Measurements from ENCODE around the gene NEURL3.

The NEURL3 gene

DNA sequence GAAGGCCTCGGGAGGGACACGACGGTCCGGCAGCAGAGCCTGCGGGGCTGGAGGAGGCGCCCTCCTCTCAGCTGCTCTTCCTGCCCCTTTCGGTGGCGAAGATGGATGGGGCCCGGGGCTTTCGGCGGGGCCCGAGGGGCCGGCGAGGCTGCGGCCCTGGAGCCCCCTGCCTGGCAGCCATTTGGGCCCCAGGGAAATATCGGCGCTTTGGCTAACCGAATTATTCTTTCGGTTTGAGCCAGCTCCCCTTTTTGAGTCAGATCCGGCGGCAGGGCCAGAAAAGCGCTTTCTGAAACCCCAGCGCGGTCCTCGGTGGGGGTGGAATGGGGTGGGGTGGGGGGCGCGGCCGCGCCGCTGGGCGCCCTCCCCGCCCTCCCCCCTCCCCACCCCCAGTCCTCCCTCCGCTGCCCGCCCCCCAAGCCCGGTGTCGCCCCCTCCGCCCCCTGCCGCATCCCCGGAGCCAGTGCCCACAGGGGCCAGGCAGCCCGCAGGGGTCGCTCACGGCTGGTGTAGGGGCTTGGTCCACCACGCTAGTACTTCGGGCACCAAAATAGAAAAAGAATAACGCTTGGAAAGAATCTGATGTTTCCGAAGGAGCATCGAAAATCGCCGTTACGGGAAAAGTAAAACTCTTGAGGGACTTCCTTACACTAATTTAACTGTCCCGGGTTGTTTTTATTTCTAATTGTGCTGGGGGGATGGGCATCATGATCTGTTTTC, 22.3 kb upstream of the NEURL3 start:
- peak; percentile 61 for DNase-seq (ENCODE audit: low read depth)

DNA sequence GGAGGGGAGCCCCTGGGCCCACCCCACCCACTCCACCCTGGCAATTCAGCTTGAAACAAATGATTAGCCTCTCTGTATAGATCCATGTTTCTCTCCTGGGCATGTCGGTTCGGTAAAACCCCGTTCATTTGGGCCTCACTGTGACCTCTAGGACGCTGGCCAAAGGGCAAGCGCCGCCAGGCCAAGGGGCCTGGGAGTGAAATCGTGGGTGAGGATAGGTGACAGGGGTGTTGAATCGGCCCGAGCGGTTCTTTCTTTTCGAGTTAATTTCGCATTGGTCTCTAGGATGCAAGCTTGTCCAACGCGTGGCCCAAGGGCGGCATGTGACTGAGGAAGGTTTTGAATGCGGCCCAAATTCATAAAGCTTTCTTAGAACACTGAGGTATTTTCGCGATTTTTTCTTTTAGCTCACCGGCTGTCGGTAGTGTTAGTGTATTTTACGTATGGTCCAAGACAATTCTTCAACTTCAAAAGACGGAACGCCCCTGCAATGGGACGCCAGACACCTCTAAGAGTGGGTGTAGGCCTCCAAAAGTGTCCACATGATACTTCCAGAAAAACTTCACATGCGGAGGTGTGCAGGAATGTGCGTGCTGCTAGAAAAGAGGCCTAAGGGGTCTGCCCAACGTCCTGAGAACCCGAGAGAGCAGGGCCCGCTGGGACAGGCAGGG, 21.6 kb upstream of the NEURL3 start:
- no peak for DNase-seq (ENCODE audit: low read depth)

DNA sequence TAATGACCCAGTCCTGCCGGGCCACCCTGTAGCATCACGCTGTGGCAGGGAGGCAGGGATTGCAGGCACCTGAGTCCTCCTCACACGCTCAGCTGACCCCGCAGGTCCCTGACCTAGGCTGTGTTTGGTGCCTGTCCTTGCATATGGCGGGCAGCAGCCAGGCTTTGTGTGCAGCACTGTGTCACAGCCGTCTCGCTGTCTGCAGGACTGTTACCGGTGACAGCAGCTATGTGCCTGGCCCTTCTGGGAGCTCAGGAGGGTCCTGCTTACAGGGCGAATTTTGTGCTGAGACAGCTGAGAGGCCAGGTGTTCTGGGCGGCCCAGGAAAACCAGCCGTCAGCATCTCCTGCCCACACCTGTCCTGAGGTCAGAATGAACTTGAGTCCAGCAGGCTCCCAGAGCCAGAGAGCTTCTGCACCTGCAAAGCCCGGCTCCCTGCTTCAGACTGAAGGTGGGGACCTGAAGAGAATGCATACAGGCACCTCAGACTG, 21.0 kb upstream of the NEURL3 start:
- no peak for DNase-seq (ENCODE audit: low read depth)

DNA sequence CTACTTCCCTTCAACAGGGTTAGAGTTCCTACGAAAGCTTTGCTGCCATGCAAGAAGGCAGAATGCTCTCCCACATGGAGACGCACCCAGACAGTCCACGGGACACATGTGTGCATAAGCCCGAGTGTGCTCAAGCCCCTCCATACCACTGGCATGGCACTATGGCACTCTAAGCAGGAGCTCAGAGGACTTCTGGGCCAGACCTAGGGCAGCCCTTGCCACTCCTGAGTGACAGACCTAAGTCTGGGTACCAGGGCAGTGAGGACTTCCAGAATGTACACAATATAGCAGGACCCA, 20.0 kb upstream of the NEURL3 start:
- no peak for DNase-seq (ENCODE audit: low read depth)

DNA sequence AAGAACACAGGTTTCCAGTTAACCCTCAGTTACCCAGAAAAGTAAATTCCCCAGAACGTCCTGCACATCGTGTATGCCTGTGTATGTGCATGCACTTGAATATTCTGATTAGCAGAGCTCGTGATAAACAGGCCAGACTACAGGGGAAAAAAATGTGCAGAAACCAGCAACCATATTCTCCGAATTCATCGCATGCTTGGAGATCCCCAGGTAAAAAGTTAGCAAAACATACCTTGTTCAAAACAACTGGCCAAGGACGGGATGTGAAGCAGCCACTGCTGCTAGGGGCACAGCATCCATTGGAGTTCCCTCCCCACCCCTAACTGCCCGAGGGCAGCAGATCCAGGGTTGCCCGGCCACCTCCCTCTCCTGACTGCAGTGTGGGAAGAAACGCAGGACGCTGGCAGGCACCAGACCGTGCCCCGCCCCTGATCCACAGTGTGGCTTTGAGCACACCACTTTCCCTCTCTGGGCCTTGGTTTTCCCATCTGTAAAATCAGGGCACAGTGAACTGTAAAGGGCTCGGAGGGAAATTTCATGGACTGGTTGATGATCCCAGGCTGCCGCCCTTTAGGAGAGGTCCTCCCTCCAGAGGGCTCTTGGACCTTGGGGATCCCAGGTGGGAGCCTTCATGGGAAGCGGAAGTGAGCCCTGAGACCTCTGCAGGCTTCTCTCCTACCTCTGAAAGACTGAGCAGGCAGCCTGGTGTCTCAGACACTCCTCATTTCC, 19.5 kb upstream of the NEURL3 start:
- DNase-seq (ENCODE audit: low read depth), result no peak

DNA sequence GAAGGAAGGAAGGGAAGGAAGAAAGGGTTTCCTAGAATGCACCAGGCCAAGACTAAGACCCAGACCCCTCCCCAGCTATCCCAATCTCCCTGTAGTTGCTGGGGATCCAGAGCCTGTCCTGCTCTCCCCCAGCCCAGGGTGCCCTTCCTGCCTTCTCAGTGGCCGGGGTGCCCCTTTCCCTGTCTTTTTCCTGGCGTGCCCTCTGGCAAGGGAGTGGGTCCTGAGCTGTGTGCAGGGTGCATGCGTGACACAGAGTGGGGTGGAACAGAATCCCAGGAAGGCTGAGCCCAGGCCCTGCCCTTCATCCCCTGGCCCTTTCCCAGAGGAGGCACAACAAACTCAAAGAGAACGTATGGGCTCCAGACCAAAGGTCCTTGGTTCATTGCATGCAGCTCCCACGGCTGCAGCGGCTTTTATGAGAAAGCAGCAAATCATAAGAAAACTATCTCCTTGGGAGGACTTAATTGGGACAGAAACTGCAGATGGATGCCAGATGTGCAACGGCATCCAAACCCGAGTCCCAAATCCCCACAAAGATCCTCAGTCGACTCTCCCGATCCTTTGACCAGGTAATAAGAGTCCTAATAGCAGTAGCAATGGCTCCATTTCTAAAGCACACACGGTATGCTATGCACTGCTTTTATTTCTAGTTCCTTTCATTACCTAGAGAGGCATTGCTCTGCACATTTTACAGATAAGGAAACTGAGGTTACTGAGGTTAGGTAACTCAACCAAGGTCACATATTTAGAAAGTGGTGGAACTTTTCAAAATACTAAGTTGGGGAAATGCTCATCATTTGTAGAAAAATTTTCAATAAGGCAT, 18.7 kb upstream of the NEURL3 start:
- DNase-seq (ENCODE audit: low read depth), result no peak

DNA sequence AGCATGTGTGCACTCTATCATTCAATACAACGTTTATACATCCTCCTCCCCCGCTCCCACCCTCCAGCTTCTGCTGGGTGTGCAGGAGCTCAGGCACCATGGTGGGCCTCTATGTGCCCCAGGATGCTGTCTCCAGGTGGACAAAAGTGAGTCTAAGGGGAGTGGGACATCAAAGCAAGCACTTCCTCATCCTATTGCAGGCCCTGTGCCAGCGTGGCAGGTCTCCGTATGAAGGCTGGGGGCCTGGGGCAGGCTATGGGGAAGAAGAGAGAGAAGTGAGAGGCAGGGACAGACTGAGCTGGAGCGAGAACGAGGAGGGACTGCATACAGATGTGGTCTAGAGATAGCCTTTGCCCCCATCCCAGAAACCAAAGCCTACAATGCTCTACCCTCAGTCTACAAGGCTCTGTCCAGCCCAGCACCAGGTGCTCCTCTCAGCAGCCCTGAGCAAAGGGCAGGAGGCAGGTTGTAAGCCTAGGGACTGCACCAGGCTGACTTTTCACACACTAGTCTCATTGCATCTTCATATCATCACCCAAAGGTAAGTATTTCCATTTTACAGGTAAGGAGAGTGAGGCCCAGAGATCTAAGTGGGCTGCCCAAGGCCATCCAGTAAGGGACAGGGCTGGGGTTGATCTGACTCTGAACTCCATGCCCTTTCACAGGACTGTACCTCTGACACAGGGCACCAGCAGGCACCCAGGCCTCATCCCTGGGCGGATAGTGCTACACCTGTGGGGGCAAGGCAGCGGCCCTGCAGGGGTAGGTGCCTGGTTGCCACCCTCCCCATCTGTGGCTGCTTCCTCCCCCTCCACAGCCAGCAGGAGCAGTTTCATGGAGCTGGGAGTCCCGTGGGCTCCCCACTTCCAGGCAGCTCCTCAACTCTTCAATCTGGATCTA, 17.4 kb upstream of the NEURL3 start:
- no peak for DNase-seq (ENCODE audit: low read depth)

DNA sequence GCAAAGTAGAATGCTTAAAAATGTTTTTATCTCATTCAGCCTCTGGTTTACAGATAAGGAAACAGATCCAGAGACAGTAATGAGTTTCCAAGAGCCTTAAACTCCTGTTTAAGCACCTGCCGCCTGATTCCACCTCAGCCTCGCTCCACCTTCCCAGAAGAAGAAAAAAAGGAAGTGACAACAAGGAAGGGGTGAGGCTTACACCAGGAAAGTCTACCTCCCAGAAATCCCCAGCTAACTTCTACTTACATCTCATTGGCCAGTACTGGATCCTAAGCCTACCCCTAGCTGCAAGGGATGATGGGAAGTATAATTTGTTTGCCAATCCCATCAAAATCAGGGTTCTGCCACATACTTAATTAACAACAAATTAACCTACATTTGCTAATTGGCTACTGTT, 16.1 kb upstream of the NEURL3 start:
- no peak for DNase-seq (ENCODE audit: low read depth)

DNA sequence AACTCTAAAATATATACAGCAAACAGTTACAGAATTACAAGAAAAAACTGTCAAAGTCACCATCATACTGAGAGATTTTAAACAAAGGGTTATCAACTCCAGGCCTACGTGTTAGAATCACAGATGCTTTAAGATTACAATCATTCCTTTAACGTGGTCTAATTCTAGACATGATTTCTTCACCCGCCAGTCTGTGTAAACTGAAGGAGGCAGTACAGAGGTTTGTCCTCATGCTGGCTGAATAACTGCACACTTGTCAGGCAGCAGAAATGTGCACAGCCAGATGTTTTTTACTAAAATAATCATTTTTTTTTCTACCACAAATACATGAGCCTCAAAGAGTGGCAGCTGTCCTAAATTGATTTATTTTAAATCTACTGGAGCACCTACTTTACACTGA, 15.5 kb upstream of the NEURL3 start:
- DNase-seq (ENCODE audit: low read depth), result no peak

DNA sequence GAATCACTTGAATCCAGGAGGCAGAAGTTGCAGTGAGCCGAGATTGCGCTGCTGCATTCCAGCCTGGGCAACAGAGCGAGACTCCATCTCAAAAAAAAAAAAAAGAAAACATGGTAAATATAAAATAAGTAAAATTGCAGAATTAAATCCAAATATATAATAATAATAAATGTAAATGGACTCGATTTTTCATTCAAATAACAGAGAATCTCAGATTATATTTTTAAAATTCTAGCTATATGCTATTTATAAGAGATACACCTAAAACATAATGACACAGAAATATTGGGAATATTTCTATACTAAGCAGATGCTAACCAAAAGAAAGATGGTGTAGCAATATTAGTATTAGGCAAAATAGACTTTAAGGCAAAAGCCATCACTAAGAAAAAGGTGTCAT, 15.1 kb upstream of the NEURL3 start:
- DNase-seq (ENCODE audit: low read depth), result no peak

DNA sequence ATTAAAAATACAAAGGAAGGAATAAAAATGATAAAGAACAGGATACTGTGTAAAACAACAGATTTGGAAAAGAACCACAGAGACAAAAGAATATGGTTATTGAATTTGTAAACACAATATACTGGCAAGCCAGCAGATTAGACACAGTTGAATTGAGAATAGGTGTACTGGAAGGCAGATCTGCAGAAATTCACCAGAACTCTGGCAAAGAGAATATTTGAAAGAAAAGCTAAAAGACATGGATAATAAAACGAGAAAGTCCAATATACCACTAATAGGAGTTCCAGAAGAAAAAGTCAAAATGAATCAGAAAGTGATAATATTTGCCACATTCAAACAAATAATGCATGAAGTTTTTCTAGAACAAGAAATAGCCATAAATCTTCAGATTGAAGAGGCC, 11.9 kb upstream of the NEURL3 start:
- DNase-seq (ENCODE audit: low read depth), result no peak

DNA sequence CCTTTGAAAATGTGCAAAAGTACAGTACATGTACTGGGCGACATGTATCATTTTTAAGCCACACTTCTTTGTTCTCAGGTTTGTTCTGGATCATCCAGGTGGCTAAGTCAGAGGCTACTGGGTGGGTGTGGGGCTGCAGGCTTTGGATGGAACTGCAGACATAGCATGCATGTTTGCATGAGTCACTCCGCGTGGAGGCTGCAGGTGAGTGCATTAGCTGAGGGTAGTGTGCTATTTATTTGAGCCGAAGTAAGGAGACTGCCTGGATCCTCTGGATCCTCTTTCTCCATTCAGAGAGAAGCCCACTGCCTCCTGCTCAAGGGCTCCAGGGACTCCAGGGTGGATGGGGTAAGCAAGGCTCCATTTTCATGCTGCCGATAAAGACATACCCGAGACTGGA, 9.4 kb upstream of the NEURL3 start:
- no peak for DNase-seq (ENCODE audit: low read depth)

DNA sequence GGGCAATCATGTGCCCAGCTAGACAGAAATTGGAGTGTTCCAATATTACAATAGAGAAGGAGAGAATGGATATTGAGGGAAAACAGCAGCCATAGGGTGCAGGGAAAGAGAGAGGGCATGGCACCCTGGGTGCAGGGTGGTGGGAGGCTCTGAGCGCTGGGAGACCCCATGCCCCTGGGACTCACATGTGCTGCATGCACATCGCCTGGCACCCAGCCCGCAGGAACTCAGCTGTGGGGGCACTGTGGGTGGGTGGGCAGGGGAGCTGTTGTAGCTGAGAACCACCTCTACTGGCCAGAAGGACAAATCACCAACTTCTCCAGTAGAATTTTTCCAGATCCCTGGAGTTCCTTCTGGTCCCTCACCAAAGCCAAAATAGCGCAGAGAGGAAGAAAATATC, 7.2 kb upstream of the NEURL3 start:
- DNase-seq (ENCODE audit: low read depth), result no peak

DNA sequence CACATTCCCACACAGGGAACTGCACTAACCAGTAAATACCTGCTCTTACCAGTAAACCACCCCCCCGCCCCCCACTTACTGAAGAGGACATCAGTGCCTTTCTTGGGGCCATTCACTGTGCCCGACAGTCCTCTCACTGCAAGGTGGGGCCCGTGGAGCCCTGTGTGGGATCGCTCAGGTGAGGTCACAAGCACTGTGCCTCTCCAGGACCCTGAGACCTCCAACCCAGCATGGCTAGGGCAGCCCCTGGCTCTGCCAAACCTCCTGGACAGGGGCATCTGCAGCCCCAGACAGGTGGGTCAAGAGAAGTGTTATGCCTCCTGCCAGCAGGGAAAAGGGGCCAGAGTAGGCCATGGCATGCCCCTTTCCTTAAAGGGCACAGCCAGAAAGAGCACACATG, 6.7 kb upstream of the NEURL3 start:
- DNase-seq (ENCODE audit: low read depth), result no peak

DNA sequence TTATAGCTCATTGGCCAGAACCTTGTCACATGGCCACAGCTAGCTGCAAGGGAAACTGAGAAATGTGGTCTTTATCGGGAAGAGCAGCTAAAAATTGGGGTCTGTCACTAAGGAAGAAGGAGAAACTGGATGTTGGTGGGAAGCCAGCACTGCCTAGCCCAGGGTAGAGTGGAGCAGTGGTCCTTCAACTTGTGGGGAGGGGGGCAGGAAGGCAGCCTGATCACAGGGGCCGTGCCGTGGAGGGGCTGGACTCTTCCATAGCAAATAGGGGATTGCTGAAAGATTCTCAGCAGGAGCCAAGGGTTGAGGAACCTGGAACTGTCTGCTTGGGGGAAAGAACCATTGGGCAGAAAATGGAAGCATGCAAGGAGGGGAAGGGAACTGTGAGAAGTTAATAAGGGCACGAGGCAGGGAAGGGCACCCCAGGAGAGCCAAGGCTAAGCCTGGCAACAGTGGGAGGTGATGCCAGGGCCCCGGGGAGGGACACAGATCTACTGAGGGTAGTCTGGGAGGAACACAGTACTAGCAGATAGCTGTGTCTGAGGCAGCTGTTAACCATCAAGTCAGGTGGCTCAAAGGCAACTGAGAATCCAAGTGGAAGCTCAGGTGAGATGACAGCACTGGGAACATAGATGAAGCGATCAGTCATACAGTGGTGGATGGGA, 5.9 kb upstream of the NEURL3 start:
- no peak for DNase-seq (ENCODE audit: low read depth)

DNA sequence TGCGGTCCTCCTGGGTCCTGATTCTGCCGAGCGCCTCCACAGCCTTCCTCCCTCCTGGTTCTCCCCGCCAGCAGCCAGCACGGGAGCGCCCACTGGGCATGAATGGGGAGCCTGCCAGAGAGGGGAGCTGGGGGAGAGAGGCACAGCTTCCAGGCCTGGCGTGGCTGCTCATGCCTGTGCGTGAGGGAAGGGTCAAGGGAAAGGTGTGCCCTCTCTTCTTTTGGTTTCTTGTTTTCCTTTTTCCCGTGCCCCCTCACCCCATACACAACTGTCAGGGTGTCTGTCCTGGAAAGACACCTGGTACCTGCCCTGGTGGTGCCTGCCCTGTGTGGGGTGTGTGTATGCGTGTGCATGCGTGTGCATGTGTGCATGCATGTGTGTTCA, 4.7 kb upstream of the NEURL3 start:
- no peak for DNase-seq (ENCODE audit: low read depth)

DNA sequence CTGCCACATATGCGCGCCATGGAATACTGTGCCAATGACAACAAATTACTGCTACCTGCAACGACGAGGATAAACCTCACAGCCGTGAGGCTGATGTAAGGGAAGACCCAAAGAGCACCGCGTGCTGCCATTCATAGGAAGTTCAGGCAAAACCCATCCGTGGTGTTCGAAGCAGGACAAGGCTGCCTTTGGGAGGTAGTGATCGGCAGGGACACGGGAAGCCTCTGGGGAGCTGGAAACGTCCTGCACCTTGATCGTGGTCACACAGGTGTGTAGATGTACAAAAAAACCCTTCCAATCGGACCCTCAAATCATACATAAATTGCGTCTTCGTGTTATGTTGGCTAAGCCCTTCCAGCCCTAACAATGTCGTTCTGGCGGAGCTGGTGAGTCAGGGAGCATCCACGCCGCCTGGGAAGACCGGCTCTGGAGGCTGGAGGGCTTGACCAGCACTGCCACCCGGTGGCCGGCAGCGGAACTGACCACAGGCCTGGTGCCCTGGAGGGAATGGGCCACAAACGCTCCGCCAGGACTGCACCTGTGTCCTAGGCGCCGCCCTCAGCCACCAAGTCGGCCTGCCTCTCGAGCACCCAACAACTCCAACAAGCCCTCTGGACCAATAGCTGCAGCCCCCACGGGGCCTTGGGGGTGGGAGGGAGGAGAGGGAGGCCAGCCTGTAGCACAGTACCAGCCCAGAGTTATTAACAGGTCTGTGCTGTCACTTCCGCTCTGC, 4.1 kb upstream of the NEURL3 start:
- peak; percentile 53 for DNase-seq (ENCODE audit: low read depth)

DNA sequence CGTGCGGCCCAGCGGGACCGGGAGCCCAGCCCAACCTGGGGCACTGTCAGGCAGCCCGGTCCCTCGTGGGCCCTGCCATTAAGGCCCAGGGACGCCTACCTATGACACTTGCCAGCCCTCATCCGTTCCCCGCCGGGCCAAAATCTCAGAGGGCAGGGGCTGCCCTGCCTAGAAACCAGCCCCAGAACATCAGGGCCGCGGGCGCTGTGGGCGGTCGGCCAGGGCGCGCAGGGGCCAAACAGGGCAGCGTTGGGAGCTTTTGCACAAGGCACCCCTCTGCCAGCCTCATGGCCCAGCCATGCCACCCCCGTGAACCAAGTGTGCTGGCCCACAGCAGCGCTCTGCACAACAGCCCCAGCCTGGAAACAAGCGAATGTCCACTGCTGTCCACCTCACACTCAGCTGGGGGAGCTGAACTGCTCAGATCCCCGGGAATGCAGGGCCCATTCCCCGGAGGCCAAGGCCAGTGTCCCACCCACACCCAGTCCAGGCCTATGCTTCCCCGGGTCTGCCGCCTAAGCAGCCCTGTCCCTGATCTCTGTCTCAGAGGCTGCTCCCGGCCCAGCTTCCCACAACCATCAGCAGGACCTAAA, 3.5 kb upstream of the NEURL3 start:
- DNase-seq (ENCODE audit: low read depth), result no peak

DNA sequence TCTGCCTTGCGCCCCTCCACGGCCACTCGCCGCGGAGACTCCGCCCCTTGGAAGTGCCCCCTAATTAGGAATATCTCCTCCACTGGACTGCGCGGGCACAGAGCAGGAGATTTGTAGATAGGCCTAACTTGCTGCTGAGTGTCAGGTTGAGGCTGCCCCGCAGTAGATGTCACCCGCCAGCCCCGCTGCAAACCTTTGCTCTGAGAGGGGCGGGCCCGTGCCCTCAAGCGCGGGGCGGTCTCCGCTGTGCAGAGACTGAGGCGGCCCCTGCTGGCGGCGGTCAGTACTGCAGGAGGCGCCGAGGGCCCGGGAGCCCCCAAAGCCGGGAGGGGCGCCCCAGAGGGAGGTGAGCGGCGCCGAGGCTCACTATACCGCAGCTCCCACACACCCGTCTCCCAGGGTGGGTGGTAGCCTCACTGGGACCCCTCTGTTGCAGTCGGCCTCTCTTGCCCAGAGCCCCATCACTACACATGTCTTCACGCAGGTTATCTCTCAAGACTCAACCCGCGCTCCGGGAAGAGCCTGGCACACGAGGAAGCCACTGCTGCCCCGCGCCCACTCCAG, 2.9 kb upstream of the NEURL3 start:
- peak; percentile 82 for DNase-seq (ENCODE audit: low read depth)

DNA sequence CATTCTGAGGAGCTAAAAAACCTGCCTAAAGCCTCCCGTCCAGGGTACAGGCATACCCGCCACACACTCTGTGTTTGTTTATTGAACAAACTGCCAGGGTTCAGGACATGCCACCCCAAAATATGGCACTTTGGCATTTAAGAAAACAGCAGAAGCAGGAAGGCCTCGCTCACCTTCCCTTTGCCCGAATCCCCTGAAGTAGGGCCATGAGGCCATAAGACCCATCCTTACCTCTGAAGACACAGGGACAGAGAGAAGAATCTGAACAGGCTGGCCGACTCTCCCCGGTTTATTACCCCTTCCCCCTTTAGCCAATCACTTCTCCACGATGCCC, 1.7 kb upstream of the NEURL3 start:
- no peak for DNase-seq (ENCODE audit: low read depth)
